ENCODE results near the gene ECT2.

ECT2 gene

DNA sequence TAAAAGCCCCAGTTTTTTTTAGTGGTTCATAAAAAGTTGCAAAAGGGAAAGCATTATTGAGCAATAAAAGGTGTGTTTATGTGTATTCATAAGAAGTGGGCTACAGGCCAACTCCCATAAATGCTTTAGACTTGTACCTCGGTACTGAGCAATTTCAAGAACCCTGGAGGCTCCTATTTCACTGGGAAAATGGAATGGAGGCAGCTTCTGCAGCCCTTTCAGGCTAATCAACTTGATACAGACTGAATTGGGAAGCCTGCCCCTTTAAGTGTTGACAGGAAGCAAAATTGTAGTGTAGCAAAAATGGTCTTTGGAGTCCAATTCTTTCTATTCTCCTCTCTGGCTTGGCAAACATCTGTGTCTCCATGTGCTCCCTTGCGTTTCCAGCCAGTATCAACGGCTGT lies 118.8 kb downstream of the ECT2 start:
- no peak for DNase-seq

DNA sequence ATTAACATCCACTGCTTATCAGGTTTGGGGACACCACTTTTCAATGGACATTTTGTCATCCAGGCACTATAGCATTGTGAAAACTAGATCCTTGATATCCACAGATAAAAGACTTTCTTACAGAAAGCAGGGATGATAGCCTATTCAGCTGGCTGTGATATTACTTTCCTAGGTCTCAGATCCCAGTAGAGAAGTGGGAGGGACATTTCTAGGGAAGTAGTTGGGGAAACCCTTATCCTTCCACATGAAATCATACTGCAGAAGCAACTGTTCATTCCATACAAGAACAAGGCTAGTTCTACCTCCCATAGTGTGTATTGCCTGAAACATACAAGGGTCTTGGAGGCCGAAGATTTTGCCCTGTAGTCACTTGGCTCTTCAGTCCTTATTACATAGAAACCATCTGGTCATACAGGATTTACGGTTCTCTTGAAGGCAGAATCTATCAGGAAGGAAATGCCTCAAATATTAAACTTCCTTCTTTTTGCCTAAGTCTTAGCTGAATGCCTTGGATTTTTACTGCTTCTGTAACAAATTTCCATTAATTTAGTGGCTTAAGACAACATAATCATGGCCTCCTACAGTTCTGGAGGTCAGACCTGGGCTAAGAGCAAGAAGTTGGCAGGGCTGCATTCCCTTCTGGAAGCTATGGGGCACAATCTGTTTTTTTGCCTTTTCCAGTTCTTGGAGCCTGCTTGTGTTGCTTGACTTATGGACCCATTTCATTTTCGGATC lies 119.4 kb downstream of the ECT2 start:
- DNase-seq = no peak

Data from activated CD8-positive, alpha-beta memory T cell treated with anti-CD3 and anti-CD28 coated beads, Interleukin-2, amount 50 U/mL, for 4 hours (primary cell).